Measurements from ENCODE around the gene NOSTRIN.
"Not testable (repeated sequence)": the region's sequence is repeated elsewhere in the genome, so short reads cannot be mapped to it uniquely, and the experiment has no call there.

NOSTRIN gene

DNA sequence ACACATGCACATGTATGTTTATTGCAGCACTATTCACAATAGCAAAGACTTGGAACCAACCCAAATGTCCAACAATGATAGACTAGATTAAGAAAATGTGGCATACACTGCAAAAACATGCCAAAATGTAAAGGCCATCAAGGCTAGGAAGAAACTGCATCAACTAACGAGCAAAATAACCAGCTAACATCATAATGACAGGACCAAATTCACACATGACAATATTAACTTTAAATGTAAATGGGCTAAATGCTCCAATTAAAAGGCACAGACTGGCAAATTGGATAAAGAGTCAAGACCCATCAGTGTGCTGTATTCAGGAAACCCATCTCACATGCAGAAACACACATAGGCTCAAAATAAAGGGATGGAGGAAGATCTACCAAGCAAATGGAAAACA lies 64.7 kb downstream of the NOSTRIN start:
- in situ Hi-C loops (cut with HindIII; ENCODE audit: low sequenced_read_pairs), result not testable (repeated sequence)

DNA sequence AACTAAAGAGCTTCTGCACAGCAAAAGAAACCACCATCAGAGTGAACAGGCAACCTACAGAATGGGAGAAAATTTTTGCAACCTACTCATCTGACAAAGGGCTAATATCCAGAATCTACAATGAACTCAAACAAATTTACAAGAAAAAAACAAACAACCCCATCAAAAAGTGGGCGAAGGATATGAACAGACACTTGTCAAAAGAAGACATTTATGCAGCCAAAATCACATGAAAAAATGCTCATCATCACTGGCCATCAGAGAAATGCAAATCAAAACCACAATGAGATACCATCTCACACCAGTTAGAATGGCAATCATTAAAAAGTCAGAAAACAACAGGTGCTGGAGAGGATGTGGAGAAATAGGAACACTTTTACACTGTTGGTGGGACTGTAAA lies 67.9 kb downstream of the NOSTRIN start:
- in situ Hi-C loops (cut with HindIII; ENCODE audit: low sequenced_read_pairs), result not testable (repeated sequence)

- in situ Hi-C loops (cut with HindIII; ENCODE audit: low sequenced_read_pairs), result not testable (repeated sequence)
Measured at GRCh38 chr2:168870824-168871223, 68.4 kb downstream of the NOSTRIN start.

GRCh38 chr2:168874368-168875054 lies 72.1 kb downstream of the NOSTRIN start:
- in situ Hi-C loops (cut with HindIII; ENCODE audit: low sequenced_read_pairs), result loop anchor here (5.0 kb wide), 1 partner anchor 37 kb away; no protein-coding TSS in a partner anchor

DNA sequence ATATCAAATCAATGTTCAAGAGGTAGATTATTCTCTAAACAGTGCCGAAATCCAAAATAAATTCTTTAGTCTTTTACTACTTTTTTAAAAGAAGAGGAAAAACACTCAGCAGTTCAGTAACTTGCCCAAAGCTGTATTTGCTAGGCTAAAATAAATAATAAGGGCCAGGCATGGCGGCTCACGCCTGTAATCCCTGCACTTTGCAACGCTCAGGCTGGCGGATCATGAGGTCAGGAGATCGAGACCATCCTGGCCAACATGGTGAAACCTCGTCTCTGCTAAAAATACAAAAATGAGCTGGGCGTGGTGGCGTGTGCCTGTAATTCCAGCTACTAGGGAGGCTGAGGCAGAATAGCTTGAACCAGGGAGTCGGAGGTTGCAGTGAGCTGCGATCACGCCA lies 79.7 kb downstream of the NOSTRIN start:
- in situ Hi-C loops (cut with HindIII; ENCODE audit: low sequenced_read_pairs), result loop anchor here (5.0 kb wide), 1 partner anchor 35 kb away; no protein-coding TSS in a partner anchor

- in situ Hi-C loops (cut with HindIII; ENCODE audit: low sequenced_read_pairs), result loop anchor here (5.0 kb wide), 1 partner anchor 32 kb away; no protein-coding TSS in a partner anchor
Measured at GRCh38 chr2:168884975-168885374, 82.5 kb downstream of the NOSTRIN start.

GRCh38 chr2:168889635-168890005 lies 87.2 kb downstream of the NOSTRIN start:
- in situ Hi-C loops (cut with HindIII; ENCODE audit: low sequenced_read_pairs), result no loop called here

DNA sequence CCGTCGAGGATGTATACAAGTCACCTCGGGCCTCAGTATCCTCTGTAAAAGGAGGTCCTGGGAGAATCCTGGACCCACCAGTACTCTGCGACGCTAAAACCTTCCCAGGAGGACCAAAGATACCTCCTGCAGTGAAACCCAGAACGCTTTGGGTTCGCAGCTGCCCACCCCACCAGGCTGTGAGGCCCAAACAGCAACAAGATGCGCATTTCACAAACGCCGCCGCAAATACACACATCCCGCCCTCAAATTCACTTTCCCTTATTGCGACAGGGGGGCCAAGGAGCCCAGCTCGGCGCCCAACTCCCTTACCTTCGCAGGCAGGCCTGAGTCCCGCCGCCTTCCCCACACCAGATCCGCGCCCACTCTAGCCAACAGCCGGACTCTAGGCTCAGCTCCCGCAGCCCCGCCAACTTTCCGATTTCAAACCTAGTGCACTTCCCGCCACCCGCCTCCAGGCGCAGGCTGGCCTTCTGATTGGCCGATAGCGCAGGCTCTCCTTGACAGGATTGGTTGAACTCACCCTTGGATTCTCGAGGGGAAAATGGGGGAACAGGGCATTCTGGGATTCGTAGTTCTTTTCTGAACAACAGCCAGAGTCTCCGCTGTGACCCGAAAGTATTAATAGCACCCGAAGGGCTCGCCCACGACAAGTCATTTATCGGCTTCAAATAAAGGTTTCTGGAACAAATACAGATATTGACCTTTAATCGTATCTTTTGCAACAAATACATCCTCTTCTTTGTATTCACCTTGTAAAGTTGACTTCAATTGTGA lies 87.8 kb downstream of the NOSTRIN start, which contains the start of gene SPC25:
SPC25 (minus strand) TSS at position 425 of the 777 bp plus-strand sequence. CDS start 911 bp downstream, outside the sequence.
- in situ Hi-C loops (cut with HindIII; ENCODE audit: low sequenced_read_pairs), result no loop called here

GRCh38 chr2:168892327-168892726 lies 89.9 kb downstream of the NOSTRIN start:
- in situ Hi-C loops (cut with HindIII; ENCODE audit: low sequenced_read_pairs), result no loop called here

DNA sequence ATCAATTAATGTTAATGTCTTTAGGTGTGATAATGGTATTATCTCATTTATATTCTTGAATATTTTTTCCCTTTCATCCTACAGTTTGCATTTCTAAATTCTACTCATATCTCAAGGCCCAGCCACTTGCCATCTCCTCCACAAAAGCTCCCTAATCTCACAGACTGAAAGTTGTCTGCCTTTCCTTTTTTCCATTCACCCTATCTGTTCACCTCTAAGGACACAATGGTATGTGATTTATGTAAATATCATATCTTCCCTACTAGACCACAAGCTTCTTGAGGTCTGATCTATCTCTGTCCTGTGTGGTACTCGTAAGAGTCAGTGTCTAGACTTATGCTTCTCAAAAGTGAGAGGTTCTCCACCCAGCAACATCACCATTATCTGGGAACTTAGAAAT lies 91.7 kb downstream of the NOSTRIN start:
- in situ Hi-C loops (cut with HindIII; ENCODE audit: low sequenced_read_pairs), result no loop called here

GRCh38 chr2:168894720-168895119 lies 92.3 kb downstream of the NOSTRIN start:
- in situ Hi-C loops (cut with HindIII; ENCODE audit: low sequenced_read_pairs), result no loop called here

DNA sequence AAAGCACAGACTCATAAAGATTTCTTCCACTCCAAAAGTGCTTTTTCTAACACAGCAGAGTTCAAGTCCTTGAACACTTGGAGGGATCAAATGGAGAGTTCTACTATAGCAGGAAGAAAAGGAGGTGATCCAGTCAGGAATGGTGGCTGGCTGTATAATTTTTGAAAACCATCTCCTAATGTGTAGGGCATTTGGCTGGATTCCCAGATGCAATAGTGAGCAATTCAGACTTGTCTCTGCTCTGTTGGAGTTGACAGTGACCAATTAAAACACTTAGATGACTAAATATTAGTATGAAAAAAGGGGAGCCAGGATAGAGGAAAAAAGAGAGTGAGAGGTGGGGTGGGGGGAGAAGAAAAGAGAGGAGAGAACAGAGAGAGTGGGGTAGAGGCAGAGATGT lies 93.3 kb downstream of the NOSTRIN start:
- in situ Hi-C loops (cut with HindIII; ENCODE audit: low sequenced_read_pairs), result no loop called here

DNA sequence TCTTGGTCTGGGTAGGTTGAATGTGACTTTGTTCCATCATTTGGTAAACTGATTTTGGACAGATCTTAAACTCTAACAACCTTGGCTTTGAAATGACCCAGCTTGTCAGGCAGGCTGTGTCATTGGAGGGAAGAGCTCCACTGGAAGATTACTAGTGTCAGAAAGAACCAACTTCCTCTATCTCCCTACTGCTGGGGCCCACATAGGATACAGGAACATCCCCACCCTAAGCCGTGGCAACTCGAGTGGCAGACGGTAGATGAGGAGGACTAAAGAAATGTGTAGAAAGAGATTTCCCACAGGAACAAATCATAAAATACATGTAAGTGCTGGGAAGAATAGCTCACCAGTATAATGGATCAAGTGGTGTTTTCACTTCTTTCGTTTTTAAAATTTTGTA lies 94.3 kb downstream of the NOSTRIN start:
- in situ Hi-C loops (cut with HindIII; ENCODE audit: low sequenced_read_pairs), result no loop called here

GRCh38 chr2:168897449-168897848 lies 95.0 kb downstream of the NOSTRIN start:
- in situ Hi-C loops (cut with HindIII; ENCODE audit: low sequenced_read_pairs), result no loop called here

DNA sequence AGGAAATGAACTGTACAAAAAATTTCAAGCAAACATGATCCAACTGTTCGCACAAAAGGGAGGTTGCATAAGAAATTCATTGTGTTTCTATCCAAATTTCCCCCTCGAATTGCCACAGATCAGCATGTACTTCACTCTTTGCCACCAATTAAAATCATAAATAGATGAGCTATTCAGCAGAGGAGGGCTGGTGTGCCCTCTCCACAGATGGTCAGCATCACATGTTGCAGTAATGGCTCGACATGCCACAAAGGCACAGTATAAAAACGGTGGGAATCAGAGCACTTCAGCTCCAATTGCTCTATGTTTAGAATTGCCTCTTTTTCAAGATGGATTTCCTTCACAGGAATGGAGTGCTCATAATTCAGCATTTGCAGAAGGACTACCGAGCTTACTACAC lies 98.6 kb downstream of the NOSTRIN start, which contains the start of gene G6PC2:
G6PC2 (plus strand) TSS at position 289 of the 400 bp plus-strand sequence; CDS start at position 330, 41 bp downstream.
- in situ Hi-C loops (cut with HindIII; ENCODE audit: low sequenced_read_pairs), result loop anchor here (25.0 kb wide), 1 partner anchor 564 kb away; no protein-coding TSS in a partner anchor

- in situ Hi-C loops (cut with HindIII; ENCODE audit: low sequenced_read_pairs), result loop anchor here (25.0 kb wide), 1 partner anchor 567 kb away; no protein-coding TSS in a partner anchor
Measured at GRCh38 chr2:168903888-168904287, 101.5 kb downstream of the NOSTRIN start.

DNA sequence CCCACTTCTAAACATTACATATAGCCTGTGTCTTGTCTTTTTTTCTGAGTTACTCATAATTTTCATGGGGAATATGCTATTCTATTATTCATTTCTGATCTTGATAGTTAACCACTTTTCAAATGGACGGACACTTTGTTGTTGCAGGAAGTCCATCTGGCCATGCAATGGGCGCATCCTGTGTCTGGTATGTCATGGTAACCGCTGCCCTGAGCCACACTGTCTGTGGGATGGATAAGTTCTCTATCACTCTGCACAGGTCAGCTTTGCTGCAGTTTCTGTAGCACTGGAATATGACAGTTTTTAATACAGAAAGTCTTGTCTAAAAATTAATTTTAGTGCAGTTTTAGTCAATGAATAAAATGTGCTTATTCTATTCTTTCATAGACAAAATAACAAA lies 101.9 kb downstream of the NOSTRIN start:
- in situ Hi-C loops (cut with HindIII; ENCODE audit: low sequenced_read_pairs), result loop anchor here (25.0 kb wide), 1 partner anchor 567 kb away; no protein-coding TSS in a partner anchor

GRCh38 chr2:168907940-168908662 lies 105.7 kb downstream of the NOSTRIN start:
- in situ Hi-C loops (cut with HindIII; ENCODE audit: low sequenced_read_pairs), result loop anchor here (25.0 kb wide), 1 partner anchor 571 kb away; no protein-coding TSS in a partner anchor

DNA sequence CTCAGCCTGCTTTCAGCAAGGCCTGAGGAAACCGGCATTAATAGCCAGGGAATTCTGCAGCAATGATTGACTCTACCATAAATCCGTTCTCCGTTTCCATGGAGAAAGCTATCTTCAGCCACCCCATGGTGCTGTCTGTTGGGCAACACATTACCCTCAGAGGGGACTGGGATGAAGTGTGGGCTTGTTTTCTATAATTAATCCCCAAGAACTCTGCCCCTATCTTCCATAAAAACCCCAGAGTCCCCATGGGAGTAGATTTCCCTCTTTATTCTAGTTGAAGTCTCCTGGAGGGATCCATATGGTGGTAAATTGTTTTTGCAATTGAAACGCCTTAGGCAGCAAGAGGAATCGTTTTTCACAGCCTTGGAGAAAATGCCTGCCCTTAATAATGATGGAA lies 107.9 kb downstream of the NOSTRIN start:
- in situ Hi-C loops (cut with HindIII; ENCODE audit: low sequenced_read_pairs), result loop anchor here (25.0 kb wide), 1 partner anchor 573 kb away; no protein-coding TSS in a partner anchor

DNA sequence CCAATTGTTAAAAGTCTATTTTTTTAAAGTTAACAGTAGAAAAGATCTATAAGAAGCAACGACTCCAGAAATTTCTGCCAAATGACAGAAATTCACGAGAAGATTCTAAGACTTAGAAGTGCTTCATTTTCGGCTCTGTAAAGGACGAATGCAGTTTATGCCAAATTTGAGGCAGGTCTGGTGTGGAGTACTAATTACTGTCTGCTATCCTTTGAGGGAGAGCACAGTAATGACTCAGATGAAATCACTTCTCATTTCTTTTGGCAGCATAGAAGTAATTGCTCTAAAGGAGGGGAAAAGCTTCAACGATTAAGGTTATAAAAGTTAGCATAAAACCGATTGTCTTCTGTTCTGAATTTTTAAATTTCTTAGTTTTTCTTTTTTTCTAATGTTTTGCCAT lies 110.0 kb downstream of the NOSTRIN start:
- in situ Hi-C loops (cut with HindIII; ENCODE audit: low sequenced_read_pairs), result loop anchor here (25.0 kb wide), 1 partner anchor 575 kb away; no protein-coding TSS in a partner anchor
